Stimulated activated CD4-positive, alpha-beta T cell treated with anti-CD3 and anti-CD28 coated beads, TNF-alpha, amount 100 ng/mL, for 48 hours (primary cell): ENCODE data around the gene DYNC2I2.

Experiments
- DNase-seq, 3 donors: peaks; one replicate each; pipeline ENCODE4 v3.0.0-alpha.2; 2020; ENCODE audit warnings: low read depth in 3 of 3

The DYNC2I2 gene

DNA sequence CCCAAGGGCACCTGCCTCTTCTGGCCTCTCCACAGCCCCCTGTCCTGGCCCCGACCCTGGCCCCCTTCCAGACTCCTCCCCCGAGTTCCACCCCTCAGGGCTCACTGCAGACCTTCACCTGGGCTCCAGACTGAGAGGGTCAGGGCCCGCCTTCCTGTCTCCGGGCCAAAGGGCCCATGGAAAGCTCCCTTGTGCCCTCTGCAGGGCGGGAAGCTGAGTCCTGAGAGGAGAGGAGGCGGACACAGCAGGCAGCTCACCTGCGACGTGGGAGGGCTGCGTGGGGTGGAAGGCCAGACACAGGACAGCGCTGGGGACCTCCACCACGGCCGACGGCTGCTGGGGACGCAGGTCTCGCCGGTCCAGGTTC, 20.6 kb downstream of the DYNC2I2 start:
- DNase-seq = no peak

DNA sequence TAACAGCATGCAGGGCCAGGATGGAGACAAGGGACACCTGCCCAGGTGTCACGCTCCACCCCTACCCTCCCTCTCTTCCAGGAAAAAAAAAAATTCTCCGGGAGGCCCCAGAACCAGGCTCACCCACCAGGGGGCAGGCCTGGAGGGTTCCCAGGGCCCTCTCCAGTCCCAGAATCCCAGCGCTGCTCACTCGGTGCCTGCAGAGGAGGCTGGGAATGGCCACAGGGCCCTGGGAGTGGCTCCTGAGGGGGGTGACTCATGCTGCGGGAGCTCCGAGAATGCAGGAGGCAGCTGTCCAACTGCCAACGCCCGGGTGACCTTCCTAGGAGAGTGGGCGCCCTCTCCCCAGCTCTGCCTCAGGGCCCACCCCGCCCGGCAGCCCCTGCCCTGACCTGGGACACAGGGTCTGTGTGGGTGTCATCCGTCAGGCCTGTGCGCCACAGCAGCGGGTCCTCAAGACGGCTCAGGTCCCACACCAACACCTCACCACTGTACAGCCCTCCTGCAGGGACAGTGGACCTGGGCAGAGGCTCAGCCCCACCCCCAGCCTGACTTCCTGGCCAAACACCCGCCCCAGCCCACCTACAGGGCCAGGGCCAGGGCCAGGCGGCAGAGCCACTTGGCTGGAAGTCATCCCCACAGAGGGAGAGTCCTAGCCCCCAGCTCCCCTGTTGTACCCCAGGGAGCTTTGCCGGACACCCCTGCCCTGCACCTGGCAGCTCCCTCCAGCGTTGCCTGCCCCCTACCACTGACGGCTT, 21.2 kb downstream of the DYNC2I2 start:
- no peak for DNase-seq

DNA sequence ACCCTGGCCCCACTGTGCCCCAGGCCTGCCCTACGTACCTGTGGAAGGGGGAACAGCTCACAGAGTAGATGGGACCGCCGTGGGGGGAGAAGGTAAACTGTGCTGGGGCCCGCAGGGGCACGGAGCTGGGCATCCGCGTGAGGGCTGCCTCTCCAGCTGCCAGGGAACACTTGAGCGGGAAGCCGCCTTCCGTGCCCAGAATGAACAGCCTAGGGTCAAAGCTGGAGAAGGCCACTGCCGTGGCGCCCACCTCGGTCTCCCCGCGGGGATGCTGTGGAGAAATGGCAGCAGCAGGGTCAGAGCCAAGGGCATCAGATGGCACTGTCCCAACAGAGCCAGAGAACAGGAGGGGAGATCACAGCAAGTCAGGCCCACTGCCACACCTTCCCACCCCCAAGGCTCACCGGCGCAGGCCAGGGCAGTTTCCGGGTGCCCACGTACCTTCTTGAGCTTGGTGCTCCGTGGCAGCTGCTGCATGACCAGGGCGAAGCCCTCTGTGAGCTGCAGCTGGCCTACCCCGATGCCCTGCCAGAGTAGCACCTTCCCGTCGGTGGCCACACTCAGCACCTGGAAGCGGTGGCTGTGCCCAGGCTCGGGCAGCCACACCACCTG, 21.9 kb downstream of the DYNC2I2 start:
- no peak for DNase-seq

DNA sequence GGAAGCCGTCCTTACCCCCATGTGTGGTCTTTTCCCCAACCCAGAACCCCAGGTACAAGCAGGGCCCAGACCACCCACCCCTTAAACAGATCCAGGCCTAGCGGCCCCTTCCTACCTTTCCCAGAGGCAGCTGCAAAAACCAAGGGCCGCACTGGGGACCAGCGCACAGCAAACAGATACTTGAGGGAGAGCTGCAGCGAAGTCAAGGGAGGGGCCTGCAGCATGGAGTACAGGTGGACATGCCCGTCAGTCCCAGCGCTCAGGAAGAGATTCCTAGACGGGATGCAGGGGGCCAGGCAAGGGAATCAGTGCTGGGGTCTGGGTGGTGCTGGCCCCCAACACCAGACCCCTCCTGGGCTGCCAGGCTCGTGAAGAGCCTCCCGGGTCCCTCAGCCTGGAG, 22.5 kb downstream of the DYNC2I2 start:
- DNase-seq = no peak

GRCh38 chr9:128633601-128634000, 23.0 kb downstream of the DYNC2I2 start:
- DNase-seq = no peak

GRCh38 chr9:128633057-128633456, 23.6 kb downstream of the DYNC2I2 start:
- no peak for DNase-seq

- DNase-seq = no peak
These were observed 24.2 kb downstream of the DYNC2I2 start for GRCh38 chr9:128632486-128632885.

GRCh38 chr9:128632066-128632465, 24.6 kb downstream of the DYNC2I2 start:
- no peak for DNase-seq

DNA sequence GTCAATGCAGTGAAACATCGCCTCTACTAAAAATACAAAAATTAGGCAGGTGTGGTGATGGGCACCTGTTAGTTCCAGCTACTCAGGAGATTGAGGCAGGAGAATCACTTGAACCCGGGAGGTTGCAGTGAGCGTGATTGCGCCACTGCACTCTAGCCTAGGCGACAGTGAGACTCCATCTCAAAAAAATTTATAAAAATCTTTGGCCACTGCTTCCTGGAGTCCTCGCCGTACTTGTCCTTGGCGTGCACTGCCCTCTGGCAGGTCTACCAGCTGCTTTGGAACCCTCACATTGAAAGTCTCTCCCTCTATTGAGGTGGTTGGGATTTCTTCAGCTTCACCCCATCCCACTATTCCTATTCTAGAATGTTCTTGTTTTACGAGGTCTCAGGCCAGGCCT, 25.0 kb downstream of the DYNC2I2 start:
- no peak for DNase-seq

GRCh38 chr9:128629852-128630545, 26.6 kb downstream of the DYNC2I2 start:
- DNase-seq = no peak

DNA sequence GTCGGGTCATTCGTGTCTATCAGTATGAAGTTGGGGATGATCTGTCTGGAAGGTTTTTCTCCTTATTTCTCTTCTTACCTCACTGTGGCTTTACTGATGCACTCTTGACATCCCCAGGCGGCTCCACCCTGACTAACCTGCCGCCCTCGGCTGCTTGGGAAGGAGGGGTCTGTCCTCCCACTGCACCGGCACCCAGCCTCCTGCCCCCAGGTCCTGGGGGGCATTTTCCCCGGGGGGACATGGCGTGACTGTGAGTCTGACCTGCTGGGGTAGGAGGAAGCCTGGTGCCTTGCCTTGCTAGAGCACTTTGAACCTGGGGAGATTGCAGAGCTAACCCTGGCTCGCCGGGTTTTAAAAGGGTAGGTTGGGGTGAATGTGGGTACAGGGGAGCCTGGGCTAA, 27.5 kb downstream of the DYNC2I2 start:
- no peak for DNase-seq

DNA sequence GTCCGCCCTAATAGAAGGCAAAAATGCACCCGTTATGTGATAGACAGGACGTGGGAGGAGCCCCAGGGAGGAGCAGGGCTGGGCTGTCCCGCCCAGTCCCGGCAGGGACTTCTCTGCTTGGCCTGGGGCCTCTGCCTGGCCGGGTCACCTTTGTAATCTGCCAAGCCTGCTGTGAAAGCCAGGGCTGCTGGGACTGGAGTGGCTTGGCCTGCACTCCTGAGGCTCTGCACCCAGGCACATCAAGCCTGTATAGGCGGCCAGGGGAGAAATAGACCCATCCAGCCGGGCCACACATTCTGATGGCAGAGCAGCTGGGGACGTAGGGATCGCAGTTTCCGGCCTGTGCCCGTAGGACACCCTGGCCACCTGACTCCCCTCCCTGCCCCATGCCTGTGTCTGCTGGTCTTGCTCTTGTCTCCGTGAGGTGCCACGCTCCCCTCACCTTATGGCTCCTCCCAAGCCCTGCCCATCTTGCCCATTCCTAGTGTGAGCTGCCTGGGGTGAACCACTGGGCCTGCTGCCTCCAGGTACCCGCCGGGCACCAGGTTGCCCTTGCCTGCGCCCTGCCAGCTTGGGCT, 28.1 kb downstream of the DYNC2I2 start:
- DNase-seq = no peak

DNA sequence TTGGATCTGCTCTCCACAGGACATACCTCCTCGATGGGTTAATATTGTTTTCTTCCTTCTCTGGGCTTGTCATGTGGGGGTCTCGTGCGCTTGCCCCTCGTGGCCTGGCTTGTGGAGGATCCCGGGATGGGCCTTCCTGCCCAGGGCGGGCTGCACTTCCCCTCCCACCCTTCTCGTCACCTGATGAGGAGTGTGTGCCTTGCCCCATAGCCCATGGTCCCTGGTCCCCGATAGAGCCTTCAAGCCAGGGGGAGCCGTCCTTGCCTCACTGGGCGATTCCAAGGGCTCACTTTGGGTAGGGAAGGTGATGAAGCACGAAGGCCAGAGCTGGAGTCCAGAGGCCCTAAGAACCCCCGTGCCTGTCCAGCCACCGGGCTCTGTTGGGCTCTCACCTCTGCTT, 28.7 kb downstream of the DYNC2I2 start:
- no peak for DNase-seq

DNA sequence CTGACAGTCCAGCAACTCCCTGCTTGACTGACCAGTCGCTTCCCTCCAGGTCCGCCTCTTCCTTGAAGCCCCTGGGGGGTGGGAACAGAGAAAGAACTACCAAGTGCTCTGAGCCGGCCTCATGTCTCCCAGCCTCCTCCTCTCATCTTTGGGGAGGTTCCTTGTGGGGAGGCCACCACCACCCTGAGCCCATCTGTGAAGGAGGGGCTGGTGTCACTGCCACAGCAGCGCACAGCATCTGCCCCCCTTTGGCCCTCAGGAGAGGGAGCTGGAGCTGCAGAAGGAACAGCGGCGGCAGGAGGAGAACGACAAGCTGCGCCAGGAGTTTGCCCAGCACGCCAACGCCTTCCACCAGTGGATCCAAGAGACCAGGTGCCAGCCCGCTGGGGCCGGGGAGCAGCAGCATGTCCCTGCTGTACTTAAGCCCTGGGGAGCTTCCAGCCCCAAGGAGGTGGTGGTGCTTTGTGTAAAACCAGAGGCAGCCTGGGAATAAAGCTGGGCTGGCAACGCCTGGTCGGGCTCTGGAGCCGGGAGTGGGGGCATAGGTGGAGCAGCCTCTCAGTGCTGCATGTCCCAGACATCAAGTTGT, 29.4 kb downstream of the DYNC2I2 start:
- no peak for DNase-seq

GRCh38 chr9:128626181-128626580, 30.5 kb downstream of the DYNC2I2 start:
- no peak for DNase-seq

- DNase-seq = no peak
These were observed 31.1 kb downstream of the DYNC2I2 start for GRCh38 chr9:128625391-128626146.

- no peak for DNase-seq
These were observed 32.1 kb downstream of the DYNC2I2 start for GRCh38 chr9:128624566-128624965.

DNA sequence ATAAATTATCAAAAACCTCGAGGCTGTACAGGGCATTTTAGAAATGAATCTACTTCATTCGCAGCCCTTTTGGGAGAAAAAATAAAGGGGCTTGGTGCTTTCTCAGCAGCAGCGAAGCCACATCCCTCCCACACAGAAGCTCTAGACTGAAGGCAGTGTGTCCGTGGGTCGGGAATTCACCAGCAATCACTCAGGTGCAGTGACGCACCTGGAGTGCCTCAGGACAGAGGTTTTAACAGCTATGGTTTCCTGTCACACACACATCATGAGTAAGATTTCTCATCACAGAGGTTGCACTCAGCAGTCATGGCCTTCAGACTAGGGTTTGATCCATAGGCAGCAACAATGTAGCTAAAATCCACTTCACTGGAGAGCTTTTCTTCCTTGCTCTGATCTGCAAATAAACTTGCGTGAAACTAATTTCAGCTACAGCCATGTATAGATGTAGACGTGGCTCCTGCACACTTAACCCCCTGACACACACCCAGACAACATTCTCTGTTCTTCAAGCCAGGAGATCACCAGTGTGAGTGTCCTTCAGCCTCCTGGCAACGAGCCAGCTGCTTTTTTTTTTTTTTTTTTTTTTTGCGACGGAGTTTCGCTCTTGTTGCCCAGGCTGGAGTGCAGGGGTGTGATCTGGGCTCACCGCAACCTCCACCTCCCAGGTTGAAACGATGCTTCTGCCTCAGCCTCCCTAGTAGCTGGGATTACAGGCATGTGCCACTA, 34.8 kb downstream of the DYNC2I2 start:
- DNase-seq = no peak

- no peak for DNase-seq
These were observed 36.9 kb downstream of the DYNC2I2 start for GRCh38 chr9:128619779-128620178.

DNA sequence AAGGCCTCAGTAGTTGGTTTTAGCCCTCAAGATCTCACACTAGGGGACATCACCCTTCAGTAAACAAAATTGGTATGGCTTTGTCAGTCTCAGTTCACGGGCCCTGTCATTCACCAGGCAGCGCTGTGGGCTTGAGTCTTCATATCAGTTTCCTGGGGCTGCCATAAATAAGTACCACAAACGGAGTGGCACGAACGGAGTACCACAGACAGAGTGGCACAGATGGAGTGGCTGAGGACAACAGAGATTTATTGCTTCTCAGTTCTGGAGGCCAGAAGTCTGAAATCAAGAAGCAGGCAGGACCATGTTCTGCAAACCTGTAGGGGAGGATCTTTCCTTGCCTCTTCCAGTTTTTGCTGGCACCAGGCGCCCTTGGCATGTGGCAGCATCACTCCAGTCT, 37.5 kb downstream of the DYNC2I2 start:
- DNase-seq = no peak

- DNase-seq = no peak
These were observed 38.7 kb downstream of the DYNC2I2 start for GRCh38 chr9:128617943-128618342.
